Skin of body (tissue), 2 donors: ENCODE measurements around the gene DDX24. TPM values are rescaled to one million over a fixed set of nuclear protein-coding genes. Genes with fewer than 3 reads are reported as not detected.

ENCODE experiments used
- DNase-seq: peaks from one replicate; lab custom pipeline; 2025; lab: John Stamatoyannopoulos, UW
- total RNA-seq: library from RNA; depleted of rRNA; stranded (reverse); fragments of >200 nt; gene quantifications from one replicate; pipeline ENCODE4 v1.2.3, GENCODE V29; 2014

DDX24 gene
- total RNA-seq, 1 donor from 2014 or later: 64.3 TPM

- DNase-seq: peak; percentile 5
These were observed 69.2 kb downstream of the DDX24 start for GRCh38 chr14:94011795-94012194.

- DNase-seq: no peak
These were observed 70.4 kb downstream of the DDX24 start for GRCh38 chr14:94010625-94011024.

- DNase-seq: no peak
These were observed 71.2 kb downstream of the DDX24 start for GRCh38 chr14:94009767-94010166.

- DNase-seq: no peak
These were observed 72.8 kb downstream of the DDX24 start for GRCh38 chr14:94008234-94008633.

- no peak for DNase-seq
These were observed 75.5 kb downstream of the DDX24 start for GRCh38 chr14:94005324-94006073.

GRCh38 chr14:94004015-94004414 is 77.0 kb downstream of the DDX24 start:
- no peak for DNase-seq

- no peak for DNase-seq
These were observed 77.6 kb downstream of the DDX24 start for GRCh38 chr14:94003397-94003796.

GRCh38 chr14:94001501-94002396 is 79.3 kb downstream of the DDX24 start:
- DNase-seq: no peak

- no peak for DNase-seq
These were observed 80.0 kb downstream of the DDX24 start for GRCh38 chr14:94001016-94001415.

- DNase-seq: no peak
These were observed 80.7 kb downstream of the DDX24 start for GRCh38 chr14:94000267-94000666.

- no peak for DNase-seq
These were observed 81.4 kb downstream of the DDX24 start for GRCh38 chr14:93999573-93999972.

GRCh38 chr14:93998871-93999403 is 82.1 kb downstream of the DDX24 start:
- DNase-seq: no peak

Other genes with a start within 250 kb of the DDX24 start
- not detected for gene FAM181A, start 153.9 kb downstream of the DDX24 start, total RNA-seq
- 6.1 TPM for gene ASB2, start 104.6 kb downstream of the DDX24 start, total RNA-seq
- not detected for gene CCDC197, start 83.9 kb downstream of the DDX24 start, total RNA-seq
- 2.9 TPM for gene OTUB2, start 54.9 kb downstream of the DDX24 start, total RNA-seq
- gene IFI27L1, start 108 bp upstream of the DDX24 start, total RNA-seq: 10.4 TPM
- 18.3 TPM for gene IFI27, start 29.5 kb upstream of the DDX24 start, total RNA-seq
- 29.8 TPM for gene IFI27L2, start 48.4 kb upstream of the DDX24 start, total RNA-seq
- gene PPP4R4, start 93.1 kb upstream of the DDX24 start, total RNA-seq: 2.4 TPM
- not detected for gene SERPINA10, start 212.1 kb upstream of the DDX24 start, total RNA-seq
- not detected for gene SERPINA6, start 242.1 kb upstream of the DDX24 start, total RNA-seq